ENCODE measurements around the gene LARGE1. TPM values are rescaled to one million over a fixed set of nuclear protein-coding genes. Genes with fewer than 3 reads are reported as not detected.
"Not testable (repeated sequence)": the region's sequence is repeated elsewhere in the genome, so short reads cannot be mapped to it uniquely, and the experiment has no call there.

The LARGE1 gene
- total RNA-seq, 2 experiments from 2014 or later = 0.81 to 2.0 TPM

GRCh38 chr22:33575771-33576170 lies 344.5 kb downstream of the LARGE1 start:
- no peak overlapping the region for H3K27ac Mint-ChIP-seq

GRCh38 chr22:33575041-33575440 lies 345.2 kb downstream of the LARGE1 start:
- ChIA-PET POLR2A (no interaction called here), CTCF (no interaction called here)
- no peak overlapping the region for H3K27ac Mint-ChIP-seq
- intact Hi-C loops (cut with micrococcal nuclease) = no loop called here
- no peaks in the 10 kb centered on the region for H3K4me1 Mint-ChIP-seq (ENCODE audit: low read depth)
- no peaks in the 10 kb centered on the region for H3K27me3 Mint-ChIP-seq
- no peaks in the 10 kb centered on the region for H3K36me3 Mint-ChIP-seq
- no peak for DNase-seq
- H3K4me3 Mint-ChIP-seq = no peak overlapping the region
- no peaks in the 10 kb centered on the region for H3K9me3 Mint-ChIP-seq

More at GRCh38 chr22:33575771-33576170, 344.5 kb downstream of the LARGE1 start:
- no peak for DNase-seq
- CTCF ChIA-PET = no interaction called here
- POLR2A ChIA-PET = no interaction called here
- no peaks in the 10 kb centered on the region for H3K27me3 Mint-ChIP-seq
- intact Hi-C loops (cut with micrococcal nuclease) = no loop called here
- no peaks in the 10 kb centered on the region for H3K36me3 Mint-ChIP-seq
- H3K4me3 Mint-ChIP-seq = no peak overlapping the region
- H3K4me1 Mint-ChIP-seq (ENCODE audit: low read depth) = no peaks in the 10 kb centered on the region
- H3K9me3 Mint-ChIP-seq = no peaks in the 10 kb centered on the region

- intact Hi-C loops (cut with micrococcal nuclease) = no loop called here
- Mint-ChIP-seq H3K4me1 (ENCODE audit: low read depth) (no peaks in the 10 kb centered on the region), H3K27ac (no peak overlapping the region), H3K4me3 (no peak overlapping the region), H3K36me3 (no peaks in the 10 kb centered on the region), H3K9me3 (no peaks in the 10 kb centered on the region), H3K27me3 (no peaks in the 10 kb centered on the region)
- POLR2A ChIA-PET = no interaction called here
- DNase-seq = no peak
- CTCF ChIA-PET = no interaction called here
Measured at GRCh38 chr22:33573479-33573878, 346.8 kb downstream of the LARGE1 start.

GRCh38 chr22:33572086-33572485 lies 348.2 kb downstream of the LARGE1 start:
- no peaks in the 10 kb centered on the region for H3K36me3 Mint-ChIP-seq
- ChIA-PET POLR2A (no interaction called here), CTCF (no interaction called here)
- intact Hi-C loops (cut with micrococcal nuclease) = no loop called here
- no peak overlapping the region for H3K4me3 Mint-ChIP-seq
- no peak overlapping the region for H3K27ac Mint-ChIP-seq
- no peaks in the 10 kb centered on the region for H3K27me3 Mint-ChIP-seq
- DNase-seq = no peak
- no peaks in the 10 kb centered on the region for H3K9me3 Mint-ChIP-seq
- peaks cover 3% of the 10 kb centered on the region for H3K4me1 Mint-ChIP-seq (ENCODE audit: low read depth)

GRCh38 chr22:33570110-33570509 lies 350.2 kb downstream of the LARGE1 start:
- CTCF ChIA-PET = no interaction called here
- no peaks in the 10 kb centered on the region for H3K27me3 Mint-ChIP-seq

GRCh38 chr22:33569559-33569958 lies 350.7 kb downstream of the LARGE1 start:
- intact Hi-C loops (cut with micrococcal nuclease) = no loop called here
- no peak overlapping the region for H3K4me3 Mint-ChIP-seq
- peaks cover 3% of the 10 kb centered on the region for H3K9me3 Mint-ChIP-seq
- no peak overlapping the region for H3K27ac Mint-ChIP-seq
- POLR2A ChIA-PET = no interaction called here
- no peak for DNase-seq
- no peaks in the 10 kb centered on the region for H3K36me3 Mint-ChIP-seq
- no peaks in the 10 kb centered on the region for H3K27me3 Mint-ChIP-seq
- peaks cover 3% of the 10 kb centered on the region for H3K4me1 Mint-ChIP-seq (ENCODE audit: low read depth)
- CTCF ChIA-PET = no interaction called here

More at GRCh38 chr22:33570110-33570509, 350.2 kb downstream of the LARGE1 start:
- peaks cover 3% of the 10 kb centered on the region for H3K4me1 Mint-ChIP-seq (ENCODE audit: low read depth)
- no peak overlapping the region for H3K27ac Mint-ChIP-seq
- intact Hi-C loops (cut with micrococcal nuclease) = no loop called here
- DNase-seq = no peak
- H3K4me3 Mint-ChIP-seq = no peak overlapping the region
- POLR2A ChIA-PET = no interaction called here
- H3K36me3 Mint-ChIP-seq = no peaks in the 10 kb centered on the region
- peaks cover 3% of the 10 kb centered on the region for H3K9me3 Mint-ChIP-seq

GRCh38 chr22:33569018-33569417 lies 351.3 kb downstream of the LARGE1 start:
- ChIA-PET CTCF (no interaction called here), POLR2A (no interaction called here)
- H3K27ac Mint-ChIP-seq = no peak overlapping the region
- H3K4me1 Mint-ChIP-seq (ENCODE audit: low read depth) = peaks cover 3% of the 10 kb centered on the region
- H3K4me3 Mint-ChIP-seq = no peak overlapping the region
- H3K9me3 Mint-ChIP-seq = peaks cover 3% of the 10 kb centered on the region
- H3K36me3 Mint-ChIP-seq = no peaks in the 10 kb centered on the region
- no peak for DNase-seq
- intact Hi-C loops (cut with micrococcal nuclease) = no loop called here
- no peaks in the 10 kb centered on the region for H3K27me3 Mint-ChIP-seq

GRCh38 chr22:33566495-33566894 lies 353.8 kb downstream of the LARGE1 start:
- H3K27me3 Mint-ChIP-seq; intact Hi-C loops (cut with micrococcal nuclease); CTCF ChIA-PET; POLR2A ChIA-PET; H3K4me1 Mint-ChIP-seq (ENCODE audit: low read depth); H3K4me3 Mint-ChIP-seq; DNase-seq; H3K36me3 Mint-ChIP-seq; H3K27ac Mint-ChIP-seq: not testable (repeated sequence)
- H3K9me3 Mint-ChIP-seq = peaks cover 14% of the 10 kb centered on the region

GRCh38 chr22:33565580-33565995 lies 354.7 kb downstream of the LARGE1 start:
- intact Hi-C loops (cut with micrococcal nuclease) = no loop called here
- H3K27ac Mint-ChIP-seq = no peak overlapping the region
- no peak overlapping the region for H3K4me3 Mint-ChIP-seq
- peaks cover 14% of the 10 kb centered on the region for H3K9me3 Mint-ChIP-seq
- peak; percentile 18 for DNase-seq
- H3K27me3 Mint-ChIP-seq = no peaks in the 10 kb centered on the region
- peaks cover 3% of the 10 kb centered on the region for H3K4me1 Mint-ChIP-seq (ENCODE audit: low read depth)
- H3K36me3 Mint-ChIP-seq = no peaks in the 10 kb centered on the region
- POLR2A ChIA-PET = no interaction called here
- CTCF ChIA-PET = no interaction called here

- Mint-ChIP-seq H3K27ac (no peak overlapping the region), H3K27me3 (no peaks in the 10 kb centered on the region), H3K9me3 (peaks cover 16% of the 10 kb centered on the region), H3K36me3 (no peaks in the 10 kb centered on the region), H3K4me1 (ENCODE audit: low read depth) (peaks cover 3% of the 10 kb centered on the region), H3K4me3 (no peak overlapping the region)
- ChIA-PET CTCF (no interaction called here), POLR2A (no interaction called here)
- intact Hi-C loops (cut with micrococcal nuclease) = no loop called here
- no peak for DNase-seq
Measured at GRCh38 chr22:33564683-33565082, 355.6 kb downstream of the LARGE1 start.

GRCh38 chr22:33563220-33563964 lies 356.9 kb downstream of the LARGE1 start:
- Mint-ChIP-seq H3K4me3 (no peak overlapping the region), H3K36me3 (no peaks in the 10 kb centered on the region), H3K27me3 (no peaks in the 10 kb centered on the region), H3K9me3 (peaks cover 17% of the 10 kb centered on the region), H3K27ac (no peak overlapping the region), H3K4me1 (ENCODE audit: low read depth) (peaks cover 3% of the 10 kb centered on the region)
- intact Hi-C loops (cut with micrococcal nuclease) = no loop called here
- DNase-seq = no peak
- ChIA-PET POLR2A (no interaction called here), CTCF (no interaction called here)

- Mint-ChIP-seq H3K9me3 (peaks cover 17% of the 10 kb centered on the region), H3K4me1 (ENCODE audit: low read depth) (no peaks in the 10 kb centered on the region), H3K27me3 (no peaks in the 10 kb centered on the region), H3K4me3 (no peak overlapping the region), H3K27ac (no peak overlapping the region), H3K36me3 (no peaks in the 10 kb centered on the region)
- POLR2A ChIA-PET = no interaction called here
- intact Hi-C loops (cut with micrococcal nuclease) = no loop called here
- CTCF ChIA-PET = no interaction called here
- DNase-seq = no peak
Measured at GRCh38 chr22:33562501-33562900, 357.8 kb downstream of the LARGE1 start.

- Mint-ChIP-seq H3K4me3 (no peak overlapping the region), H3K4me1 (ENCODE audit: low read depth) (no peaks in the 10 kb centered on the region), H3K27ac (no peak overlapping the region), H3K27me3 (no peaks in the 10 kb centered on the region), H3K36me3 (no peaks in the 10 kb centered on the region), H3K9me3 (peaks cover 17% of the 10 kb centered on the region)
- ChIA-PET CTCF (interaction anchor here (0.9 kb wide), 1 partner anchor 260 kb away, joined by 3 read pairs; no protein-coding TSS in a partner anchor), POLR2A (no interaction called here)
- intact Hi-C loops (cut with micrococcal nuclease) = no loop called here
- DNase-seq = no peak
Measured at GRCh38 chr22:33561149-33561807, 359.0 kb downstream of the LARGE1 start.

Data from activated CD4-positive, alpha-beta memory T cell treated with anti-CD3 and anti-CD28 coated beads for 36 hours (primary cell).